ENCODE data around the gene RRM1. TPM values are rescaled to one million over a fixed set of nuclear protein-coding genes. Genes with fewer than 3 reads are reported as not detected.
"Not testable (repeated sequence)": the region's sequence is repeated elsewhere in the genome, so short reads cannot be mapped to it uniquely, and the experiment has no call there.

The RRM1 gene
- total and polyA plus RNA-seq, 4 donors = 8.0 to 69.9 (median 16.3) TPM

- Histone ChIP-seq H3K4me1 (ENCODE audit: control insufficient read depth in 4 of 4, insufficient read depth in 4 of 4, low read length in 3 of 4) (no peaks in the 10 kb centered on the region), H3K4me3 (ENCODE audit: low read depth in 1 of 3, low read length in 3 of 3) (no peak overlapping the region), H3K9ac (ENCODE audit: low read depth in 1 of 2, low read length in 2 of 2) (no peak overlapping the region), H3K27me3 (ENCODE audit: control insufficient read depth in 4 of 4, insufficient read depth in 4 of 4, low read length in 3 of 4) (no peaks in the 10 kb centered on the region), H3K27ac (ENCODE audit: low read depth in 1 of 2, low read length in 2 of 2) (no peak overlapping the region), H3K36me3 (ENCODE audit: control insufficient read depth in 4 of 4, insufficient read depth in 3 of 4, low read depth in 1 of 4, low read length in 3 of 4) (no peaks in the 10 kb centered on the region), H3K9me3 (ENCODE audit: control insufficient read depth in 4 of 4, low read length in 3 of 4) (no peaks in the 10 kb centered on the region)
- TF ChIP-seq RAD21 (IDR thresholded peaks at IDR 0.05) (no peak), FOXA2 (IDR thresholded peaks at IDR 0.05) (no peak), HNF4A (conservative IDR thresholded peaks at IDR 0.05) (no peak), HNF4G (IDR thresholded peaks at IDR 0.05) (no peak), RXRA (IDR thresholded peaks at IDR 0.05) (no peak), EGR1 (IDR thresholded peaks at IDR 0.05; ENCODE audit: low read depth in 2 of 2) (no peak), TAF1 (conservative IDR thresholded peaks at IDR 0.05) (no peak), GABPA (IDR thresholded peaks at IDR 0.05 in 1 of 2, conservative IDR thresholded peaks at IDR 0.05 in 1 of 2) (no peak), YY1 (IDR thresholded peaks at IDR 0.05) (no peak), ZBTB33 (IDR thresholded peaks at IDR 0.05) (no peak), MAX (IDR thresholded peaks at IDR 0.05) (no peak), ATF3 (IDR thresholded peaks at IDR 0.05) (no peak), CTCF (IDR thresholded peaks at IDR 0.05; ENCODE audit: low read depth, low read length, missing input control) (no peak), NR2F2 (IDR thresholded peaks at IDR 0.05) (no peak), FOXA1 (IDR thresholded peaks at IDR 0.05) (no peak), REST (IDR thresholded peaks at IDR 0.05) (no peak), SP1 (IDR thresholded peaks at IDR 0.05) (no peak)
- no peak for DNase-seq (ENCODE audit: low spot score)
Observed at GRCh38 chr11:4154503-4154902, 59.9 kb downstream of the RRM1 start.

- Histone ChIP-seq H3K4me1 (ENCODE audit: control insufficient read depth in 4 of 4, insufficient read depth in 4 of 4, low read length in 3 of 4) (no peaks in the 10 kb centered on the region), H3K9me3 (ENCODE audit: control insufficient read depth in 4 of 4, low read length in 3 of 4) (no peaks in the 10 kb centered on the region), H3K27ac (ENCODE audit: low read depth in 1 of 2, low read length in 2 of 2) (no peak overlapping the region), H3K36me3 (ENCODE audit: control insufficient read depth in 4 of 4, insufficient read depth in 3 of 4, low read depth in 1 of 4, low read length in 3 of 4) (no peaks in the 10 kb centered on the region), H3K27me3 (ENCODE audit: control insufficient read depth in 4 of 4, insufficient read depth in 4 of 4, low read length in 3 of 4) (no peaks in the 10 kb centered on the region), H3K9ac (ENCODE audit: low read depth in 1 of 2, low read length in 2 of 2) (no peak overlapping the region), H3K4me3 (ENCODE audit: low read depth in 1 of 3, low read length in 3 of 3) (no peak overlapping the region)
- DNase-seq (ENCODE audit: low spot score) = no peak
- no peak for TF ChIP-seq GABPA (IDR thresholded peaks at IDR 0.05 in 1 of 2, conservative IDR thresholded peaks at IDR 0.05 in 1 of 2)
- TF ChIP-seq JUND (IDR thresholded peaks at IDR 0.05) = no peak
- TF ChIP-seq FOXA2 (IDR thresholded peaks at IDR 0.05) = no peak
- no peak for TF ChIP-seq HNF4A (conservative IDR thresholded peaks at IDR 0.05)
Observed at GRCh38 chr11:4156571-4156970, 62.0 kb downstream of the RRM1 start.

GRCh38 chr11:4158818-4159217 is 64.2 kb downstream of the RRM1 start:
- 92% methylated on average over 1 of the region's 1 CpG for WGBS
- not testable (repeated sequence) for DNase-seq (ENCODE audit: low spot score); H3K27ac ChIP-seq (ENCODE audit: low read depth in 1 of 2, low read length in 2 of 2); H3K9me3 ChIP-seq (ENCODE audit: control insufficient read depth in 4 of 4, low read length in 3 of 4); H3K36me3 ChIP-seq (ENCODE audit: control insufficient read depth in 4 of 4, insufficient read depth in 3 of 4, low read depth in 1 of 4, low read length in 3 of 4); H3K4me3 ChIP-seq (ENCODE audit: low read depth in 1 of 3, low read length in 3 of 3); H3K27me3 ChIP-seq (ENCODE audit: control insufficient read depth in 4 of 4, insufficient read depth in 4 of 4, low read length in 3 of 4); H3K4me1 ChIP-seq (ENCODE audit: control insufficient read depth in 4 of 4, insufficient read depth in 4 of 4, low read length in 3 of 4); H3K9ac ChIP-seq (ENCODE audit: low read depth in 1 of 2, low read length in 2 of 2)
